Neural cell (in vitro differentiated cells): ENCODE measurements around the gene NPEPL1. TPM values are rescaled to one million over a fixed set of nuclear protein-coding genes. Genes with fewer than 3 reads are reported as not detected.

Experiments
- H2AFZ ChIP-seq: fragments of 200-600, 300-800 bp; sonication (generic), shearing (Covaris generic); 2 replicates; pipeline ENCODE4 v1.6.0; 2014; ENCODE audit warnings: low read depth, mild to moderate bottlenecking, antibody characterized with exemption, low read length, moderate library complexity
- H3F3A ChIP-seq: fragments of 200-600 bp; shearing (Covaris generic); 2 replicates; pipeline ENCODE4 v1.6.1; 2016; ENCODE audit warnings: mild to moderate bottlenecking, moderate library complexity, mixed read lengths, antibody characterized with exemption, low read length; ENCODE audit not compliant: insufficient read depth, poor library complexity, severe bottlenecking
- H3K27ac ChIP-seq: fragments of 200-600, 300-800 bp; sonication (generic), shearing (Covaris generic); 2 replicates; pipeline ENCODE4 v1.5.1; 2014; ENCODE audit warnings: mild to moderate bottlenecking, low read length, moderate library complexity
- H3K27me3 ChIP-seq: fragments of 300-800, 200-600 bp; sonication (generic), shearing (Covaris generic); 2 replicates; pipeline ENCODE4 v1.6.0; 2014; ENCODE audit warnings: mild to moderate bottlenecking, low read depth, low read length, moderate library complexity; ENCODE audit not compliant: insufficient read depth
- H3K36me3 ChIP-seq: fragments of 300-800, 200-600 bp; sonication (generic), shearing (Covaris generic); 2 replicates; pipeline ENCODE4 v1.5.1; 2014; ENCODE audit warnings: mild to moderate bottlenecking, antibody characterized with exemption, low read length, moderate library complexity; ENCODE audit not compliant: insufficient read depth
- H3K4me2 ChIP-seq: fragments of 300-800, 200-600 bp; sonication (generic), shearing (Covaris generic); 2 replicates; pipeline ENCODE4 v1.6.0; 2014; ENCODE audit warnings: mild to moderate bottlenecking, low read length
- H3K4me3 ChIP-seq: fragments of 300-800, 200-600 bp; sonication (generic), shearing (Covaris generic); 2 replicates; pipeline ENCODE4 v1.5.1; 2014; ENCODE audit warnings: mild to moderate bottlenecking, low read length, moderate library complexity
- H3K79me2 ChIP-seq: fragments of 200-600 bp; shearing (Covaris generic); replicated peaks from 2 replicates; pipeline ENCODE4 v1.6.0; 2014; ENCODE audit warnings: mild to moderate bottlenecking, low read length, moderate library complexity; ENCODE audit not compliant: insufficient read depth
- H3K9ac ChIP-seq: fragments of 300-800, 200-600 bp; sonication (generic), shearing (Covaris generic); 2 replicates; pipeline ENCODE4 v1.6.1; 2016; ENCODE audit warnings: mild to moderate bottlenecking, low read length, mixed read lengths
- H3K9me2 ChIP-seq: fragments of 200-600 bp; shearing (Covaris generic); 2 replicates; pipeline ENCODE4 v1.6.1; 2016; ENCODE audit warnings: mild to moderate bottlenecking, low read length, mixed read lengths; ENCODE audit not compliant: insufficient read depth
- H3K9me3 ChIP-seq: fragments of 200-600, 300-800 bp; sonication (generic), shearing (Covaris generic); 2 replicates; pipeline ENCODE4 v1.6.1; 2016; ENCODE audit warnings: mild to moderate bottlenecking, mixed run types, low read length, moderate library complexity, mixed read lengths
- H4K20me1 ChIP-seq: fragments of 200-600 bp; shearing (Covaris generic); 2 replicates; pipeline ENCODE4 v1.6.1; 2016; ENCODE audit warnings: mild to moderate bottlenecking, mixed run types; ENCODE audit not compliant: insufficient read depth
- EP300 ChIP-seq: fragments of 450-650 bp; conservative IDR thresholded peaks from 2 replicates; pipeline ENCODE4 v1.6.1; 2014; ENCODE audit warnings: antibody characterized with exemption, mild to moderate bottlenecking, moderate library complexity; ENCODE audit not compliant: poor library complexity, severe bottlenecking
- EZH2 ChIP-seq: fragments of 200-600, 300-800 bp; shearing (Covaris generic), sonication (generic); IDR thresholded peaks from 2 replicates; pipeline ENCODE4 v1.6.1; 2014; ENCODE audit warnings: antibody characterized with exemption, low read length, borderline replicate concordance, mild to moderate bottlenecking; ENCODE audit not compliant: insufficient read depth, poor library complexity, severe bottlenecking
- MXI1 ChIP-seq: fragments of 450-650 bp; conservative IDR thresholded peaks from 2 replicates; pipeline ENCODE4 v1.6.1; 2014; ENCODE audit warnings: antibody characterized with exemption, mild to moderate bottlenecking; ENCODE audit not compliant: poor library complexity, severe bottlenecking
- POLR2AphosphoS5 ChIP-seq: IDR thresholded peaks from 2 replicates; pipeline ENCODE4 v1.6.1; 2012
- RAD21 ChIP-seq: fragments of 450-650 bp; conservative IDR thresholded peaks from 2 replicates; pipeline ENCODE4 v1.6.1; 2014; ENCODE audit warnings: antibody characterized with exemption, mild to moderate bottlenecking, moderate library complexity
- SMC3 ChIP-seq: fragments of 450-650 bp; conservative IDR thresholded peaks from 2 replicates; pipeline ENCODE4 v1.6.1; 2014; ENCODE audit warnings: antibody characterized with exemption, mild to moderate bottlenecking, moderate library complexity; ENCODE audit not compliant: poor library complexity
- TAF1 ChIP-seq: IDR thresholded peaks from 2 replicates; pipeline ENCODE4 v1.6.1; 2012; ENCODE audit warnings: low read depth
- polyA plus RNA-seq: library from polyadenylated mRNA; depleted of rRNA; stranded (reverse); fragments of >200 nt; gene quantifications from 2 replicates; pipeline ENCODE4 v1.2.3, GENCODE V29; 2014
- TF ChIP-seq, protein P1 (sequence below): fragments of 450-650 bp; IDR thresholded peaks from 2 replicates; pipeline ENCODE4 v1.5.1; 2014; ENCODE audit warnings: antibody characterized with exemption, mild to moderate bottlenecking, moderate library complexity; ENCODE audit not compliant: poor library complexity, severe bottlenecking
- TF ChIP-seq, protein P2 (sequence below): IDR thresholded peaks from 2 replicates; pipeline ENCODE4 v1.6.1; 2012; ENCODE audit warnings: borderline replicate concordance

Gene NPEPL1
- polyA plus RNA-seq, 1 donor from 2014 or later = 63.4 TPM

DNA sequence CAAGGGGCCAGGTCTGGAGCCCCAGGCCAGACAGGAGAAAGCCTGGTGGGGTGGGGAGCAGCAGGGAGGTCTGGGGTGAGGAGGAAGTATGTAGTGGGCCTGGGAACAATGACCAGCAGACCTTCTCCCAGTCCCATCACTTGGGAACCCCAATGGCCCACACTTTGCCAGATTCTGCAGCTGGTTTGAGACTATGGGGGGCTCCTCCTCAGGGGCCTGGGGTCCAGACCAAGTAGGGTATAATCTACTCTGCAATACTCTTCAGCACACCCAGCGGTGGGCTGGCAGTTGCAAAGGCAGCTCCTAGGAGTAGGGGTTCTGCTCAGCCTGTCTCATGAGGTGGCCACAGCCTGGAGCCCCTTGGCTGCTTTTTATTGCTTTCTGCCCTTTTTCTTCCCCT, 52.8 kb downstream of the NPEPL1 start:
- H3K4me2 ChIP-seq = no peak overlapping the region
- TF ChIP-seq, protein P1, sequence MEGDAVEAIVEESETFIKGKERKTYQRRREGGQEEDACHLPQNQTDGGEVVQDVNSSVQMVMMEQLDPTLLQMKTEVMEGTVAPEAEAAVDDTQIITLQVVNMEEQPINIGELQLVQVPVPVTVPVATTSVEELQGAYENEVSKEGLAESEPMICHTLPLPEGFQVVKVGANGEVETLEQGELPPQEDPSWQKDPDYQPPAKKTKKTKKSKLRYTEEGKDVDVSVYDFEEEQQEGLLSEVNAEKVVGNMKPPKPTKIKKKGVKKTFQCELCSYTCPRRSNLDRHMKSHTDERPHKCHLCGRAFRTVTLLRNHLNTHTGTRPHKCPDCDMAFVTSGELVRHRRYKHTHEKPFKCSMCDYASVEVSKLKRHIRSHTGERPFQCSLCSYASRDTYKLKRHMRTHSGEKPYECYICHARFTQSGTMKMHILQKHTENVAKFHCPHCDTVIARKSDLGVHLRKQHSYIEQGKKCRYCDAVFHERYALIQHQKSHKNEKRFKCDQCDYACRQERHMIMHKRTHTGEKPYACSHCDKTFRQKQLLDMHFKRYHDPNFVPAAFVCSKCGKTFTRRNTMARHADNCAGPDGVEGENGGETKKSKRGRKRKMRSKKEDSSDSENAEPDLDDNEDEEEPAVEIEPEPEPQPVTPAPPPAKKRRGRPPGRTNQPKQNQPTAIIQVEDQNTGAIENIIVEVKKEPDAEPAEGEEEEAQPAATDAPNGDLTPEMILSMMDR = no peak
- TF ChIP-seq, protein P2, sequence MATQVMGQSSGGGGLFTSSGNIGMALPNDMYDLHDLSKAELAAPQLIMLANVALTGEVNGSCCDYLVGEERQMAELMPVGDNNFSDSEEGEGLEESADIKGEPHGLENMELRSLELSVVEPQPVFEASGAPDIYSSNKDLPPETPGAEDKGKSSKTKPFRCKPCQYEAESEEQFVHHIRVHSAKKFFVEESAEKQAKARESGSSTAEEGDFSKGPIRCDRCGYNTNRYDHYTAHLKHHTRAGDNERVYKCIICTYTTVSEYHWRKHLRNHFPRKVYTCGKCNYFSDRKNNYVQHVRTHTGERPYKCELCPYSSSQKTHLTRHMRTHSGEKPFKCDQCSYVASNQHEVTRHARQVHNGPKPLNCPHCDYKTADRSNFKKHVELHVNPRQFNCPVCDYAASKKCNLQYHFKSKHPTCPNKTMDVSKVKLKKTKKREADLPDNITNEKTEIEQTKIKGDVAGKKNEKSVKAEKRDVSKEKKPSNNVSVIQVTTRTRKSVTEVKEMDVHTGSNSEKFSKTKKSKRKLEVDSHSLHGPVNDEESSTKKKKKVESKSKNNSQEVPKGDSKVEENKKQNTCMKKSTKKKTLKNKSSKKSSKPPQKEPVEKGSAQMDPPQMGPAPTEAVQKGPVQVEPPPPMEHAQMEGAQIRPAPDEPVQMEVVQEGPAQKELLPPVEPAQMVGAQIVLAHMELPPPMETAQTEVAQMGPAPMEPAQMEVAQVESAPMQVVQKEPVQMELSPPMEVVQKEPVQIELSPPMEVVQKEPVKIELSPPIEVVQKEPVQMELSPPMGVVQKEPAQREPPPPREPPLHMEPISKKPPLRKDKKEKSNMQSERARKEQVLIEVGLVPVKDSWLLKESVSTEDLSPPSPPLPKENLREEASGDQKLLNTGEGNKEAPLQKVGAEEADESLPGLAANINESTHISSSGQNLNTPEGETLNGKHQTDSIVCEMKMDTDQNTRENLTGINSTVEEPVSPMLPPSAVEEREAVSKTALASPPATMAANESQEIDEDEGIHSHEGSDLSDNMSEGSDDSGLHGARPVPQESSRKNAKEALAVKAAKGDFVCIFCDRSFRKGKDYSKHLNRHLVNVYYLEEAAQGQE = no peak
- no peak for TF ChIP-seq POLR2AphosphoS5
- TF ChIP-seq MXI1 = no peak
- TF ChIP-seq EP300 = no peak
- TF ChIP-seq RAD21 = no peak
- TF ChIP-seq SMC3 = no peak
- no peak for TF ChIP-seq EZH2
- TF ChIP-seq TAF1 = no peak
- H3K79me2 ChIP-seq = no peaks in the 10 kb centered on the region
- H3K9me3 ChIP-seq = no peaks in the 10 kb centered on the region
- no peaks in the 10 kb centered on the region for H3K36me3 ChIP-seq
- no peaks in the 10 kb centered on the region for H3F3A ChIP-seq
- H3K27ac ChIP-seq = no peak overlapping the region
- no peak overlapping the region for H2AFZ ChIP-seq
- H3K27me3 ChIP-seq = no peaks in the 10 kb centered on the region
- H4K20me1 ChIP-seq = no peaks in the 10 kb centered on the region
- no peak overlapping the region for H3K9ac ChIP-seq
- H3K9me2 ChIP-seq = no peaks in the 10 kb centered on the region
- H3K4me3 ChIP-seq = no peak overlapping the region

DNA sequence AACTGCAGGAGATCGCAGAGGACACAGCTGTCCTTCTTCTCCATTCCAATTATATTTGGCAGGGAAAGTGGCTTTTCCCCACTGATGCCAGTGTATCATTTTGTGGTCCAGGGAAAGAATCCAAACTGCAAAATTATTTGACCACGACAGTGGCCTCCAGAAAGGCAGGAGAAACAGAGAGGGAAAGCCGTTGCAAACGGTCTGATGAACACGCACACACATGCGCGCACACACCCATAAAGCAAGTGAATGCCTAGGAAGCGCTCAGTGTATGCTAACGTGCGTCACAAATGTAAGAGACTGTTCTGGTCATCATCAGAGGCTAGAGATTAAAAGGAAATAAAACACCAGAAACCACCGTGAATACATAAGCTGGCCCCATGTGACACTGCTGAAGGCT, 54.0 kb downstream of the NPEPL1 start:
- H3K79me2 ChIP-seq = no peaks in the 10 kb centered on the region
- no peak overlapping the region for H3K27ac ChIP-seq
- TF ChIP-seq POLR2AphosphoS5 (no peak), TAF1 (no peak), RAD21 (no peak), EP300 (no peak), SMC3 (no peak), MXI1 (no peak), EZH2 (no peak)
- TF ChIP-seq, protein P1 = no peak
- TF ChIP-seq, protein P2 = no peak
- no peaks in the 10 kb centered on the region for H3K36me3 ChIP-seq
- H3K9me3 ChIP-seq = no peaks in the 10 kb centered on the region
- H3K9me2 ChIP-seq = no peaks in the 10 kb centered on the region
- H2AFZ ChIP-seq = no peak overlapping the region
- no peak overlapping the region for H3K4me3 ChIP-seq
- no peaks in the 10 kb centered on the region for H3F3A ChIP-seq
- H3K9ac ChIP-seq = no peak overlapping the region
- no peak overlapping the region for H3K4me2 ChIP-seq
- H4K20me1 ChIP-seq = no peaks in the 10 kb centered on the region
- no peaks in the 10 kb centered on the region for H3K27me3 ChIP-seq
